ENCODE results near the gene TMEM244.

The TMEM244 gene

GRCh38 chr6:129785047-129785755 is 75.9 kb downstream of the TMEM244 start:
- in situ Hi-C loops (cut with HindIII; ENCODE audit: low pct_ligation_motif_present, low sequenced_read_pairs), result no loop called here
- no peak overlapping the region for H3K4me3 ChIP-seq (ENCODE audit: low read depth, low read length)
- H3K27ac ChIP-seq, result no peak overlapping the region
- H3K27me3 ChIP-seq (replicated peaks), result no peaks in the 10 kb centered on the region
- no peak for TF ChIP-seq CTCF (IDR thresholded peaks at IDR 0.05; ENCODE audit: low read depth, low read length, missing control alignments)
- H3K36me3 ChIP-seq (replicated peaks), result no peaks in the 10 kb centered on the region
- no peak for DNase-seq
